GM15510 (cell line): Measurements from ENCODE around the gene FOXO4.

Source experiments
- POLR2A ChIP-seq: IDR thresholded peaks from 3 replicates; pipeline ENCODE4 v1.6.1; 2011; ENCODE audit warnings: borderline replicate concordance; ENCODE audit not compliant: insufficient read length; ENCODE audit errors: extremely low read depth

Gene FOXO4

DNA sequence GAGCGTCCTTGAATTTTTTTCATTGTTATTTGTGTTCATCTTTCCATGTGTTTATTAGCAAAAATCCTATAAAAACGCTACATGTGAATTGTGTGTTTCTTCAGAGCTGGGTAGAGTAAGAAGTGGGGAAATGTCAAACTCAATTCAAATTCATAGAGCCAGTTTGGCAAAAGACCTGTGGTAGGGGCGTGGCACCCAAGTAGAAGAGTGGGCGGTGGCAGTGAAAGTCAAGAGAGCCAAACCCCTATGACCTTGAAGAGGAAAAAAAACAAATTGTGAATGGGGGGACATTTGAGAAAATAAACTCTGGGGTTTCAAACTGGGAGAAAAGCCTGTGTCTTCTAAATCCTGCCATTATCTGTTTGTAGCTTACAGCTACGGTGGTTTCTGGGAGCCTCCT, 4.4 kb upstream of the FOXO4 start:
- no peak for TF ChIP-seq POLR2A

DNA sequence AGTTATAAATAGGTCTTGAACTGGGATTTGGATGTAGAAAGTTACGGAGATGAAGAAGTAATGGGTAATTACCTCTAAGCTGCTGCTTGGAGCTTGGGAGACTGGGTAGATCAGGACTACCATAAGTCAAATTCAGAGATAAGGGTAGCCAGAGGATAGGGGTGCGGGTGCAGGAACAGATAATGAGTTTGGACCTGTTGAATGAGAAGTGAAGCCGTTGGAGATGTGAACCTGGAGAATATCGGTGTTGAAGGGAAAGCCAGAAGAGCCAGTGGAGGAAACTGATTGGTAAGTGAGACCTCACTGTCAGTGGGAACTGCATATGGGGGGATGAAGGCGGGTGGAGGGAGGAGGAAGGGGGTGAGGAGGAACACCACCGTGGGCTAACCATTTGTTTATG, 618 bp upstream of the FOXO4 start:
- no peak for TF ChIP-seq POLR2A

DNA sequence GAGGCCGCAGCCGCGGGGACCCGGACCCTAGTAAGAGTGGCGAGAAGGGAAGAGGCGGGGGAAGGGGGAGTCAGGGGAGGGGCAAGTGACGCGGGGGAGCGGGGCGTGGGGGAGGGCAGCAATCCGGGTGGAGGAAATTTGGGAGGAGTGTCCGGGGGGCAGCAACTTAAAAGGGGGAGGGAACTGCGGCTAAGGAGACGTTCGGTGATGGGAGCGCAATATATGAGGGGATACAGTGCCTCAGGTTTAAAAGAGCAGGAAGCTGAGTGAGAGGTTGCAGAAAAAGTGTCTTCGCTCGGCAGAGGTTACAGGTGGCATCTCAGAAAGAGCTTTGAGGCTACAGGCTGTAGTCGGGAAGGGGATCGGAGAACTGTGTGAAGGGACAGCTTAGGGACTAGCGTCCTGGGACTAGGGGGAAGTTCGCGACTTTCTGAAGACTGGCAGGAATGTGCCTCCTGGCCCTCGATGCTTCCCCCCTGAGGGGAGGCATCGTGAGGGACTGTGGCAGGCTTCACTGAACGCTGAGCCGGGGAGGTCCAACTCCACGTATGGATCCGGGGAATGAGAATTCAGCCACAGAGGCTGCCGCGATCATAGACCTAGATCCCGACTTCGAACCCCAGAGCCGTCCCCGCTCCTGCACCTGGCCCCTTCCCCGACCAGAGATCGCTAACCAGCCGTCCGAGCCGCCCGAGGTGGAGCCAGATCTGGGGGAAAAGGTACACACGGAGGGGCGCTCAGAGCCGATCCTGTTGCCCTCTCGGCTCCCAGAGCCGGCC, 519 bp downstream of the FOXO4 start:
- TF ChIP-seq POLR2A: no peak

DNA sequence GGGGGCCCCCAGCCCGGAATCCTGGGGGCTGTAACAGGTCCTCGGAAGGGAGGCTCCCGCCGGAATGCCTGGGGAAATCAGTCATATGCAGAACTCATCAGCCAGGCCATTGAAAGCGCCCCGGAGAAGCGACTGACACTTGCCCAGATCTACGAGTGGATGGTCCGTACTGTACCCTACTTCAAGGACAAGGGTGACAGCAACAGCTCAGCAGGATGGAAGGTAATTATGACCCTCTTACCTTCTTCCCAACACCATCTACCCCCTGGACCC, 1.0 kb downstream of the FOXO4 start:
- no peak for TF ChIP-seq POLR2A

DNA sequence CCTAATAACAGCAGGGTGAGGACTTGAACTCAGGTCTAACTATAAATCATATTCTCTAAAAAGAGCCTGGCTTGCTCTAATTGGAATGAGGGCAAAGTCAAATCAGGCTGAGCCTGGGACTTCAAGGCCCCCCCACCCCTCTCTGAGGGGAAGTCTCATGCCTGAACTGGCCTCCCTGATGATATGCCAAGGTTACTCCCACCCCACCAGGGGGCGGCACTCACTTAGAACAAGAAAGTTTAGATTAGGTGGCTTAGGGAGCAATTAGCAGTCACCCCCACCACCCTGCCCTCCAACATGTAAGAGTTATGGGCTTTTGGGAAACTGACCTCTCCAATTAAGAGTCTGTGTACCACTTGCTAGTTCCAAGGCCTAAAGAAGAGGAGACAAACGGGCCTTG, 2.7 kb downstream of the FOXO4 start:
- no peak for TF ChIP-seq POLR2A

DNA sequence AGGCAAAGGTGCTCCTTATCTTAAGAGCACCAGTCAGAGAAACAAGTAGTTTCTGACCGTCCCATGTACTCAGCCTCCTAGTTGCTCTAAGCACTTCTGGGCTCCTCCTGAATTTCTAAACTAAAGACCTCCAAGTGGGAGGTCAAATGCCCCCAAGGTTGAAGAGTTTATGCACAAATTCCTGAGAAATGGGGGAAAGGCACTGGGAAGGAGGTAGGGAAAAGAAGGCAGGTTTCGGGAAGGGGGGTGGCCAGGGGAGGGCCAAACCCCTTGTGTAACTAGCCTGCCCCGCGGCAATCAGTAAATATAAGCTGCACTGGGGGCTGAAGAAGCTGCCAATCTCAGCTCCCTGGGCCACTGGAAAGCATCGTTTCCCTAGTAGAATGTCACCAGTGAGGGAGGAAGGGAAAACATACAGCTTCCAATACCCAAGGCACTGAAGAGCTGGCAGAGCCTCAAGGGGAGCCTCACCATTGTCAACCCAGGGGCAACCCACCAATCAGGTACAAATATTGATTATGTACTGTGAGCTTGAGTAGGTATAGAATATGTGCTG, 3.4 kb downstream of the FOXO4 start:
- no peak for TF ChIP-seq POLR2A

DNA sequence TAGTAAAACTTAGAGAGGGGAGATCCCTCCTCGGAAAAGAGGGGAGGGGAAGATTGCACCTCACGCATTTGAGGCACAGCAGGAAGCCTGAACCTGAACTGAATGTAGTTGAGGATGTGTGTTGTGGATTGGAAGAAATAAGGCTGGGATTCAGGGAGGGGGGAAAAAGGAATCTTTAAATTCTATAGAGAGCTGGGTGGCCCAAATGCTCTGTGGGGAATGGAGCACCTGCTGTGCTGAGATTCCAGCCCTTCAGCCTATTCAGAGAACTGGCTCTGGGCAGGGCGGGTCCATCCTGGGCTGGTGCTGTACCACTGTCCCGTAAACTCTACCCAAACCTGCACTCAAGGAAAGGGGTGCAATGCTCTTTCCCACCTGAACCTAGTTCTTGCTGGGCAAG, 4.1 kb downstream of the FOXO4 start:
- TF ChIP-seq POLR2A: no peak

DNA sequence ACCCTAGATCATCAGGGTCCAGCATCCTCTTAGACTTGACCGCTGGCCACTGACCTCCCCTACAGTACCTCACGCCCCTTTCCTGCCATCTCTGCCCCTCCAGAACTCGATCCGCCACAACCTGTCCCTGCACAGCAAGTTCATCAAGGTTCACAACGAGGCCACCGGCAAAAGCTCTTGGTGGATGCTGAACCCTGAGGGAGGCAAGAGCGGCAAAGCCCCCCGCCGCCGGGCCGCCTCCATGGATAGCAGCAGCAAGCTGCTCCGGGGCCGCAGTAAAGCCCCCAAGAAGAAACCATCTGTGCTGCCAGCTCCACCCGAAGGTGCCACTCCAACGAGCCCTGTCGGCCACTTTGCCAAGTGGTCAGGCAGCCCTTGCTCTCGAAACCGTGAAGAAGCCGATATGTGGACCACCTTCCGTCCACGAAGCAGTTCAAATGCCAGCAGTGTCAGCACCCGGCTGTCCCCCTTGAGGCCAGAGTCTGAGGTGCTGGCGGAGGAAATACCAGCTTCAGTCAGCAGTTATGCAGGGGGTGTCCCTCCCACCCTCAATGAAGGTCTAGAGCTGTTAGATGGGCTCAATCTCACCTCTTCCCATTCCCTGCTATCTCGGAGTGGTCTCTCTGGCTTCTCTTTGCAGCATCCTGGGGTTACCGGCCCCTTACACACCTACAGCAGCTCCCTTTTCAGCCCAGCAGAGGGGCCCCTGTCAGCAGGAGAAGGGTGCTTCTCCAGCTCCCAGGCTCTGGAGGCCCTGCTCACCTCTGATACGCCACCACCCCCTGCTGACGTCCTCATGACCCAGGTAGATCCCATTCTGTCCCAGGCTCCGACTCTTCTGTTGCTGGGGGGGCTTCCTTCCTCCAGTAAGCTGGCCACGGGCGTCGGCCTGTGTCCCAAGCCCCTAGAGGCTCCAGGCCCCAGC, 5.2 kb downstream of the FOXO4 start:
- no peak for TF ChIP-seq POLR2A

DNA sequence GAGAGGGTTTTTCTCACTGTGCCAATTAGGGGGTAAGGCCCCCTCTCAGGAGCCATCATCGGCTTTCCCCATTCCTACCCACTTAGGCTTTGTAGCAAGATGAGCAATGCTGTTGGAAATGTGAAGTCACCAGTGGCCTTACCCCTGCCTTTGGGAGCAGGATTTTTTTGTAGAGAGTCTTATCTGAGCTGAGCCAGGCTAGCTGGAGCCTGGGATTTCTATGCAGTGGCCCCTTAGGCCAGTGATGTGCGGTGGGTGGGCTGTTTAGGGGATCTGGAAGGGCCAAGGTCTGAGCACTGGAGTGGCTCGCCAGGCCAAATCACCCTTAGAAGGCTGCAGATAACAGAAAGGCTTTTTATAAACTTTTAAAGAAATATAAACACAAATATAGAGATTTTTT, 6.6 kb downstream of the FOXO4 start:
- no peak for TF ChIP-seq POLR2A

DNA sequence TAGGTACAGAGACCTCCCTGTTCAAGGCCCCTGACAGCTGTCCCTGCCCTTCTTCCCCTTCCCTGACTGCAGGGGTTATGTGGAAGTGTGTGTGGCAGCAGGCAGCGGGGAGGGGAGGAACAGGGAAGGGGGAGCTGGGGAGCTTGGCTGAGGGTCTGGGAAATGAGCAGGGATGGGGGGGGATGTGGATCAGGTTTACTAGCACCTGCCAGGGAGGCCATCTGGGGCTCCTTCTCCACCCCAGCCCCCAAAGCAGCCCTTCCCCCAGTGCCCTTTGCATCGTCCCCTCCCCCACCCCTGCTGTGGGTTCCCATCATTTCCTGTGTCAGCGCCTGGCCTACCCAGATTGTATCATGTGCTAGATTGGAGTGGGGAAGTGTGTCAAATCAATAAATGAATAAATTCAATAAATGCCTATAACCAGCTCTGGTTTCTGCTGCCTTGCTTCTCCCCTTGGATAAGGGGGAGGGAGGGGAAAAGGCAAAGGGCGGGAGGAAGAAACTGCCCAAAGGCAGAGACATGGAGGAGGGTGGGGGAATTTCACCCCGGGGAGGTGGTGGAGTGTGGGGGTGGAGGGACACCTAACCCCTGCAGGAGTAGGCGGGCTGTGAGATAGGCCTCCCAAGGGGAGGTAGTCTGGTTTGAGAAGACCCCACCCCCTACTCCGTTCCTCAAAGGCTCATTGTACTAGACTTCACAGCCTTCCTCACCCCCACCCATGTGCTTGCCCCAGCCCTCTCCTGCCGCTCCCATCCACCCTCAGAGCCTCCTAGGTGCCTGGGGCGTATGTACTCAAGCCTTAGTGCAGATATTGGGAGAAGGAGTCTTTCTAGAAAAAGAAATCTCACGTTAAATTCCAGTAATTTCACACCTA, 7.7 kb downstream of the FOXO4 start:
- TF ChIP-seq POLR2A: no peak

DNA sequence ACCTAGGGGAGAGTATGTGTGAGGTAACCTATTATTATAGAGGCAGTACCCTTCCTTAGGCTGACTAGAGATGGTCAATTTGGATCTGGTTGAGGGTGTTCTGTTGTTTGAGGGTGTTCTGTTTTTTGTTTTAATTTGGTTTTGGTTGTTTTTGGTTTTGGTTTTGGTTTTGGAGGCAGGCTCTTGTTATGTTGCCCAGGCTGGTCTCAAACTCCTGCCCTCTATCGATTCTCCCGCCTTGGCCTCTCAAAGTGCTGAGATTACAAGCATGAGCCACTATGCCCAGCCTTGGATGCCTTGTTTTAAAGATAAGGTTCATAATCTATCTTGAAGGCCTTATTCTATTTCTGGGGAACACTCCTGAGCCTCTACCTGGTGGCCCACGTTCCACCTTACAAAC, 10.0 kb downstream of the FOXO4 start:
- TF ChIP-seq POLR2A: no peak

DNA sequence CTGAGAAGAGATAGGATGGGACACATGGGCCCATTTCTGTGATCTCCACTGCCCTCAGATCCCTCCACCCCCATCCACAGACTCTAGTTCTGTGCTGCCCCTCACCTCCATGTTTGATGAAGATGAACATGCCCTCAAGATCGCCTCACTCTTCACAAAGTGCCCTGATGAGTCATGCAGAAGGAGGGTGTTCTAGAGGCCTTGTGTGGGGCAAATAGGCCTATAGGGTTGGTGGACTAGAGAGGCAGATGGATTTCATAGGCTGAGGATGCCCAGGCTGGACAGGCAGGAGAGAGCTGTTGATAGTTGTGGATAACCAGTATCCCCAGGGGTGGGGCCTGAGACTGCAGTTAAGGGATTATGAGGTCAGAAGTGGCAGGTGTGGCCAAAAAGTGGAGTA, 10.8 kb downstream of the FOXO4 start, which contains the start of gene CXorf65:
Gene CXorf65 (minus strand): TSS at position 314 of the 400 bp plus-strand sequence. CDS start 184 bp downstream, at position 130.
- TF ChIP-seq POLR2A: no peak

DNA sequence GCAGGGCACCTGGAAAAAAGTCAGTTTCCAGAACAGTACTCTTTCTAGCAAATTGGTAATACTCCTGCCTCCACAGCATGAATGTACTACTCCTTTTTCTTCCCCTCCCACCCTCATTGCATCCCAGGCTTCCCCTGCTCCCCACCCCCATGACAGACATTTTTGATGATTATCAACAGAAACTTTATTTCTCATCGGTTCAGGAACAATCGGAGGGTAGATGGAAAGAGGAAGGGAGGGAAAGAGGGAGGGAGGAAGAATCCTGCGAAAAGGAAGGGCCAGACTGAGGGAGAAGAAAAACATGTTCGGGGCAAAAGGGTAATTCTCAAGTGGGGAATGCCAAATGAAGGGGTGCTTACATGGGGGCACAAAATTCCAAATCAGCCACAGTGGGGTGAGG, 11.6 kb downstream of the FOXO4 start:
- no peak for TF ChIP-seq POLR2A

DNA sequence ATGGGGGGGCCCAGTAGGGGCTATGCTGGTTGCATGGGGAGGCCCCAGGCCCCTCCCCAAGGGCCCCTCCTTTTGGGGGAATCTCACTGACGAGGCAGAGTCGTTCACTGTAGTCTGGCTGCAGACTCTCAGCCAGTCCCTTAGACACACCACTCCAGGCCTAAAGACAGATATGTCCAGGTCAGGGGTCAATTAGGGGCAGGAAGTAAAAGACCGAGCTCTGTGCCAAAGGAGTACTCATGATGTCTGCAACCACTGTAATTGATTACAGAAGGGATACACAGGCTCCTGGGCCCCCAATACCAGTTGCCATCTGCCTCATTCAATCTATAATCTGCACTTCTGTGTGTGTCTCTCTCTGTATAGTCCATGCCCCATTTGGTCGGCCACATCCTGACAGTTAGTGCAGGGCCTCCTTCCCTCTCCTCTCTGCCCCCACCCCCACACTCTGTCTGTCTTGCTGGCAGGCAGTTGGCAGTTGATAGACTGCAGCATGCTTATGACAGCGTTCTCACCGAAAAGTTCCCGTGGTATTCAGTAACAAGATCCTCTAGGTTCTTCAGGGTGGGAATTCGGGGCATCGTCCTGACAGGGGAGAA, 12.2 kb downstream of the FOXO4 start:
- TF ChIP-seq POLR2A: no peak
